Liver (tissue), 9 donors: ENCODE data around the gene EXOC4. TPM values are rescaled to one million over a fixed set of nuclear protein-coding genes. Genes with fewer than 3 reads are reported as not detected.

Experiments used
- DNase-seq: peaks from one replicate; pipeline ENCODE4 v3.0.0-alpha.2; 2017; ENCODE audit warnings: low spot score
- H3K27ac ChIP-seq, 2 donors: one replicate each; pipeline ENCODE4 v1.7.0; 2013; ENCODE audit warnings: inconsistent platforms in 2 of 2, low read length in 2 of 2, control low read depth in 1 of 2, low read depth in 1 of 2, mild to moderate bottlenecking in 1 of 2
- H3K27me3 ChIP-seq, 4 donors: one replicate each; pipeline versions ENCODE4 v1.6.1 to v1.7.0; 2013; ENCODE audit warnings: low read length in 3 of 4, inconsistent platforms in 1 of 4, mild to moderate bottlenecking in 1 of 4, moderate library complexity in 1 of 4; ENCODE audit not compliant: control insufficient read depth in 4 of 4, insufficient read depth in 4 of 4
- H3K36me3 ChIP-seq, 4 donors: one replicate each; pipeline versions ENCODE4 v1.6.1 to v1.7.0; 2013; ENCODE audit warnings: low read length in 3 of 4, mild to moderate bottlenecking in 3 of 4, low read depth in 1 of 4, moderate library complexity in 1 of 4; ENCODE audit not compliant: control insufficient read depth in 4 of 4, insufficient read depth in 3 of 4
- H3K4me1 ChIP-seq, 4 donors: one replicate each; pipeline versions ENCODE4 v1.6.1 to v1.7.0; 2013; ENCODE audit warnings: low read length in 3 of 4, mild to moderate bottlenecking in 3 of 4, moderate library complexity in 1 of 4; ENCODE audit not compliant: control insufficient read depth in 4 of 4, insufficient read depth in 4 of 4
- H3K4me3 ChIP-seq, 3 donors: one replicate each; pipeline versions ENCODE4 v1.6.1 to v1.7.0; 2013; ENCODE audit warnings: low read length in 3 of 3, control low read depth in 1 of 3, low read depth in 1 of 3, mild to moderate bottlenecking in 1 of 3
- H3K9ac ChIP-seq, 2 donors: one replicate each; pipeline ENCODE4 v1.7.0; 2013; ENCODE audit warnings: low read length in 2 of 2, mild to moderate bottlenecking in 2 of 2, moderate library complexity in 2 of 2, control low read depth in 1 of 2, low read depth in 1 of 2
- H3K9me3 ChIP-seq, 4 donors: one replicate each; pipeline versions ENCODE4 v1.6.1 to v1.7.0; 2013; ENCODE audit warnings: low read length in 3 of 4; ENCODE audit not compliant: control insufficient read depth in 4 of 4
- EGR1 ChIP-seq, 2 donors: IDR thresholded peaks; 2 replicates each; pipeline ENCODE4 v1.6.1; 2016 to 2018; ENCODE audit warnings: antibody characterized with exemption in 2 of 2, low read depth in 2 of 2
- FOXA1 ChIP-seq: IDR thresholded peaks from 2 replicates; pipeline ENCODE4 v1.6.1; 2016; ENCODE audit warnings: antibody characterized with exemption
- FOXA2 ChIP-seq: IDR thresholded peaks from 2 replicates; pipeline ENCODE4 v1.6.1; 2016; ENCODE audit warnings: antibody characterized with exemption
- GABPA ChIP-seq, 2 donors: IDR thresholded peaks in 1 of 2; conservative IDR thresholded peaks in 1 of 2; 2 replicates each; pipeline ENCODE4 v1.6.1; 2016; ENCODE audit warnings: antibody characterized with exemption in 2 of 2, mild to moderate bottlenecking in 1 of 2, moderate library complexity in 1 of 2
- HNF4A ChIP-seq, 2 donors: conservative IDR thresholded peaks; 2 replicates each; pipeline ENCODE4 v1.6.1; 2016; ENCODE audit warnings: antibody characterized with exemption in 2 of 2, mild to moderate bottlenecking in 2 of 2
- JUND ChIP-seq, 2 donors: IDR thresholded peaks; 2 replicates each; pipeline ENCODE4 v1.6.1; 2016; ENCODE audit warnings: antibody characterized with exemption in 2 of 2
- NR2F2 ChIP-seq: IDR thresholded peaks from 2 replicates; pipeline ENCODE4 v1.6.1; 2016; ENCODE audit warnings: antibody characterized with exemption
- RAD21 ChIP-seq, 2 donors: IDR thresholded peaks; 2 replicates each; pipeline ENCODE4 v1.6.1; 2016; ENCODE audit warnings: antibody characterized with exemption in 2 of 2, mild to moderate bottlenecking in 2 of 2
- RXRA ChIP-seq, 2 donors: IDR thresholded peaks; 2 replicates each; pipeline ENCODE4 v1.6.1; 2017 to 2018; ENCODE audit warnings: antibody characterized with exemption in 2 of 2, mild to moderate bottlenecking in 1 of 2
- SP1 ChIP-seq: IDR thresholded peaks from 2 replicates; pipeline ENCODE4 v1.6.1; 2018; ENCODE audit warnings: antibody characterized with exemption, mild to moderate bottlenecking
- TAF1 ChIP-seq: conservative IDR thresholded peaks from 2 replicates; pipeline ENCODE4 v1.6.1; 2016; ENCODE audit warnings: antibody characterized with exemption, mild to moderate bottlenecking
- YY1 ChIP-seq: IDR thresholded peaks from 2 replicates; pipeline ENCODE4 v1.6.1; 2016; ENCODE audit warnings: antibody characterized with exemption, mild to moderate bottlenecking
- WGBS: extraction: QIAGEN DNeasy Blood & Tissue Kit; methylation state at CpG from one replicate; pipeline ENCODE4 v1.1.7; 2013; 5-methylcytosine and 5-hydroxymethylcytosine counted together
- polyA plus RNA-seq, 2 donors: library from polyadenylated mRNA; stranded (reverse) in 1 of 2; unstranded in 1 of 2; fragments of 200-250 nt in 1 of 2; fragments of >200 nt in 1 of 2; fragmentation: Nextera tagmentation in 1 of 2; extraction: Ambion mirVana in 1 of 2; gene quantifications; one replicate each; pipeline versions ENCODE4 v1.2.1 to v1.2.3, GENCODE V29; 2013 to 2015
- total RNA-seq, 2 donors: library from RNA; depleted of rRNA; stranded (reverse); fragments of >200 nt; gene quantifications; one replicate each; pipeline ENCODE4 v1.2.3, GENCODE V29; 2014
- TF ChIP-seq, protein P1 (sequence below): IDR thresholded peaks from 2 replicates; pipeline ENCODE4 v1.6.1; 2016; ENCODE audit warnings: antibody characterized with exemption, mild to moderate bottlenecking
- TF ChIP-seq, protein P2 (sequence below): IDR thresholded peaks from 2 replicates; pipeline ENCODE4 v1.6.1; 2016; ENCODE audit warnings: antibody characterized with exemption
- TF ChIP-seq, protein P3 (sequence below): fragments of 150-350 bp; IDR thresholded peaks from 2 replicates; pipeline ENCODE4 v1.5.1; 2017; ENCODE audit warnings: improper control_type of control experiment, low read depth, low read length; ENCODE audit not compliant: missing input control
- TF ChIP-seq, protein P4 (sequence below): IDR thresholded peaks from 2 replicates; pipeline ENCODE4 v1.6.1; 2016; ENCODE audit warnings: antibody characterized with exemption
- TF ChIP-seq, protein P5 (sequence below): IDR thresholded peaks from 2 replicates; pipeline ENCODE4 v1.6.1; 2016; ENCODE audit warnings: antibody characterized with exemption
- donor health status: healthy.
- donor health status: healthy.
- donor health status: healthy.
- donor health status: healthy.
- donor health status: healthy.

EXOC4 gene
- total and polyA plus RNA-seq, 4 donors = 9.5 to 55.9 (median 23.6) TPM

DNA sequence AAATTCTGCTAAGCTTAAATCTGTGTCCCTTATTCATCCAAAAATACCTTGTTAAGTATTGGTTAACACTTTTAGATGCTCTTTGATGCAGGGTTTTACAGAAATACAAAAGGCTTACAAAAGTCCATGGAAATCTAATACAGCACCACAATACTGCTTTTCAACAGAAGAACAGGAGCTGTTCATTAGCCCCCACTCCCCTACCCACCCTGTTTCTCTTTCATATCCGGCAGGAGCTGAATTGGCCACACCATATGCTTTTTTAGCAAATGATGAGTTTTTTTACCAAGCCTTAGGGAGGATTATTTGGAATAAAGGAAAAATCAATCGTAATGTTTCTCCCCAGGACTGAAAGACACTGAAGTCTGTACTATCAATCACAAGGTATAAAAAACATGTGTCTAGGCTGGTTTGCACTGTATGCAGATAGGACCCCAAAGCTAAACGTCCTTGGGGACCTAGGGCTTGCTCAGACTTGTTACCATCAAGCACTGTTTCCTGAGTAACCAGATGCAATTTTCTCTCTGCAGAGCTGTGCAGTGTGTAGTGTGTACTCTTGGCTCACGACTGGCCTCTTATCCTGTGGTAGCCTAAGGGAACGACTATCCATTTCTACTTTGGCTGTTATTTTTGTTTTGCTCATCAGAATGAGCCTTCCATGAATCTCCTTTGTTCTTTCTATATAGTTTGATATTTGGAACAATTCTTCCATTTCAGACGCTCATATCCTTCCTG is 731.0 kb downstream of the EXOC4 start:
- Histone ChIP-seq H3K27ac (no peak overlapping the region), H3K36me3 (no peaks in the 10 kb centered on the region), H3K9me3 (no peaks in the 10 kb centered on the region), H3K27me3 (no peaks in the 10 kb centered on the region), H3K9ac (no peak overlapping the region), H3K4me1 (no peaks in the 10 kb centered on the region), H3K4me3 (no peak overlapping the region)
- TF ChIP-seq NR2F2 (no peak), HNF4A (conservative IDR thresholded peaks at IDR 0.05) (no peak), RXRA (IDR thresholded peaks at IDR 0.05) (no peak), TAF1 (no peak), GABPA (IDR thresholded peaks at IDR 0.05 in 1 of 2, conservative IDR thresholded peaks at IDR 0.05 in 1 of 2) (no peak), SP1 (no peak), RAD21 (IDR thresholded peaks at IDR 0.05) (no peak), JUND (IDR thresholded peaks at IDR 0.05) (no peak), FOXA2 (no peak), EGR1 (IDR thresholded peaks at IDR 0.05; ENCODE audit: low read depth in 2 of 2) (no peak), YY1 (no peak), FOXA1 (no peak)
- TF ChIP-seq, protein P1, sequence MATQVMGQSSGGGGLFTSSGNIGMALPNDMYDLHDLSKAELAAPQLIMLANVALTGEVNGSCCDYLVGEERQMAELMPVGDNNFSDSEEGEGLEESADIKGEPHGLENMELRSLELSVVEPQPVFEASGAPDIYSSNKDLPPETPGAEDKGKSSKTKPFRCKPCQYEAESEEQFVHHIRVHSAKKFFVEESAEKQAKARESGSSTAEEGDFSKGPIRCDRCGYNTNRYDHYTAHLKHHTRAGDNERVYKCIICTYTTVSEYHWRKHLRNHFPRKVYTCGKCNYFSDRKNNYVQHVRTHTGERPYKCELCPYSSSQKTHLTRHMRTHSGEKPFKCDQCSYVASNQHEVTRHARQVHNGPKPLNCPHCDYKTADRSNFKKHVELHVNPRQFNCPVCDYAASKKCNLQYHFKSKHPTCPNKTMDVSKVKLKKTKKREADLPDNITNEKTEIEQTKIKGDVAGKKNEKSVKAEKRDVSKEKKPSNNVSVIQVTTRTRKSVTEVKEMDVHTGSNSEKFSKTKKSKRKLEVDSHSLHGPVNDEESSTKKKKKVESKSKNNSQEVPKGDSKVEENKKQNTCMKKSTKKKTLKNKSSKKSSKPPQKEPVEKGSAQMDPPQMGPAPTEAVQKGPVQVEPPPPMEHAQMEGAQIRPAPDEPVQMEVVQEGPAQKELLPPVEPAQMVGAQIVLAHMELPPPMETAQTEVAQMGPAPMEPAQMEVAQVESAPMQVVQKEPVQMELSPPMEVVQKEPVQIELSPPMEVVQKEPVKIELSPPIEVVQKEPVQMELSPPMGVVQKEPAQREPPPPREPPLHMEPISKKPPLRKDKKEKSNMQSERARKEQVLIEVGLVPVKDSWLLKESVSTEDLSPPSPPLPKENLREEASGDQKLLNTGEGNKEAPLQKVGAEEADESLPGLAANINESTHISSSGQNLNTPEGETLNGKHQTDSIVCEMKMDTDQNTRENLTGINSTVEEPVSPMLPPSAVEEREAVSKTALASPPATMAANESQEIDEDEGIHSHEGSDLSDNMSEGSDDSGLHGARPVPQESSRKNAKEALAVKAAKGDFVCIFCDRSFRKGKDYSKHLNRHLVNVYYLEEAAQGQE = no peak
- TF ChIP-seq, protein P2, sequence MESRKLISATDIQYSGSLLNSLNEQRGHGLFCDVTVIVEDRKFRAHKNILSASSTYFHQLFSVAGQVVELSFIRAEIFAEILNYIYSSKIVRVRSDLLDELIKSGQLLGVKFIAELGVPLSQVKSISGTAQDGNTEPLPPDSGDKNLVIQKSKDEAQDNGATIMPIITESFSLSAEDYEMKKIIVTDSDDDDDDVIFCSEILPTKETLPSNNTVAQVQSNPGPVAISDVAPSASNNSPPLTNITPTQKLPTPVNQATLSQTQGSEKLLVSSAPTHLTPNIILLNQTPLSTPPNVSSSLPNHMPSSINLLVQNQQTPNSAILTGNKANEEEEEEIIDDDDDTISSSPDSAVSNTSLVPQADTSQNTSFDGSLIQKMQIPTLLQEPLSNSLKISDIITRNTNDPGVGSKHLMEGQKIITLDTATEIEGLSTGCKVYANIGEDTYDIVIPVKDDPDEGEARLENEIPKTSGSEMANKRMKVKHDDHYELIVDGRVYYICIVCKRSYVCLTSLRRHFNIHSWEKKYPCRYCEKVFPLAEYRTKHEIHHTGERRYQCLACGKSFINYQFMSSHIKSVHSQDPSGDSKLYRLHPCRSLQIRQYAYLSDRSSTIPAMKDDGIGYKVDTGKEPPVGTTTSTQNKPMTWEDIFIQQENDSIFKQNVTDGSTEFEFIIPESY = no peak
- TF ChIP-seq, protein P3, sequence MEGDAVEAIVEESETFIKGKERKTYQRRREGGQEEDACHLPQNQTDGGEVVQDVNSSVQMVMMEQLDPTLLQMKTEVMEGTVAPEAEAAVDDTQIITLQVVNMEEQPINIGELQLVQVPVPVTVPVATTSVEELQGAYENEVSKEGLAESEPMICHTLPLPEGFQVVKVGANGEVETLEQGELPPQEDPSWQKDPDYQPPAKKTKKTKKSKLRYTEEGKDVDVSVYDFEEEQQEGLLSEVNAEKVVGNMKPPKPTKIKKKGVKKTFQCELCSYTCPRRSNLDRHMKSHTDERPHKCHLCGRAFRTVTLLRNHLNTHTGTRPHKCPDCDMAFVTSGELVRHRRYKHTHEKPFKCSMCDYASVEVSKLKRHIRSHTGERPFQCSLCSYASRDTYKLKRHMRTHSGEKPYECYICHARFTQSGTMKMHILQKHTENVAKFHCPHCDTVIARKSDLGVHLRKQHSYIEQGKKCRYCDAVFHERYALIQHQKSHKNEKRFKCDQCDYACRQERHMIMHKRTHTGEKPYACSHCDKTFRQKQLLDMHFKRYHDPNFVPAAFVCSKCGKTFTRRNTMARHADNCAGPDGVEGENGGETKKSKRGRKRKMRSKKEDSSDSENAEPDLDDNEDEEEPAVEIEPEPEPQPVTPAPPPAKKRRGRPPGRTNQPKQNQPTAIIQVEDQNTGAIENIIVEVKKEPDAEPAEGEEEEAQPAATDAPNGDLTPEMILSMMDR = no peak
- TF ChIP-seq, protein P4, sequence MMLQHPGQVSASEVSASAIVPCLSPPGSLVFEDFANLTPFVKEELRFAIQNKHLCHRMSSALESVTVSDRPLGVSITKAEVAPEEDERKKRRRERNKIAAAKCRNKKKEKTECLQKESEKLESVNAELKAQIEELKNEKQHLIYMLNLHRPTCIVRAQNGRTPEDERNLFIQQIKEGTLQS = no peak
- TF ChIP-seq, protein P5, sequence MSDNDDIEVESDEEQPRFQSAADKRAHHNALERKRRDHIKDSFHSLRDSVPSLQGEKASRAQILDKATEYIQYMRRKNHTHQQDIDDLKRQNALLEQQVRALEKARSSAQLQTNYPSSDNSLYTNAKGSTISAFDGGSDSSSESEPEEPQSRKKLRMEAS = no peak
- WGBS = 89% methylated on average over 6 of the region's 6 CpGs
- no peak for DNase-seq
